HepG2 (cell line): ENCODE data around the gene ARCN1. TPM values are rescaled to one million over a fixed set of nuclear protein-coding genes. Genes with fewer than 3 reads are reported as not detected.

Experiments used
- ELF1 ChIP-seq: sonication (generic); formaldehyde crosslinking; IDR thresholded peaks from 2 replicates; pipeline ENCODE4 v1.4.0; 2020; ENCODE audit warnings: missing genetic modification reagents
- GZF1 ChIP-seq: sonication (generic); formaldehyde crosslinking; IDR thresholded peaks from 2 replicates; pipeline ENCODE4 v1.5.1; 2020; ENCODE audit warnings: mild to moderate bottlenecking, missing genetic modification reagents
- HNF4G ChIP-seq, 2 experiments: sonication (generic) in 1 of 2; formaldehyde crosslinking in 1 of 2; IDR thresholded peaks; 2 replicates each; pipeline versions ENCODE4 v1.4.0 to v1.6.1; 2011 to 2020; ENCODE audit warnings: borderline replicate concordance in 2 of 2, low read depth in 2 of 2, mild to moderate bottlenecking in 2 of 2, low read length in 1 of 2, missing genetic modification reagents in 1 of 2, moderate library complexity in 1 of 2
- JDP2 ChIP-seq: sonication (generic); formaldehyde crosslinking; IDR thresholded peaks from 2 replicates; pipeline ENCODE4 v1.8.1; 2022; ENCODE audit warnings: missing genetic modification reagents, borderline replicate concordance
- MIER2 ChIP-seq: IDR thresholded peaks from 2 replicates; pipeline ENCODE4 v1.6.1; 2016; ENCODE audit warnings: missing biosample characterization, missing genetic modification reagents
- ZNF333 ChIP-seq: sonication (generic); formaldehyde crosslinking; IDR thresholded peaks from 2 replicates; pipeline ENCODE4 v1.4.0; 2020; ENCODE audit warnings: mild to moderate bottlenecking, missing genetic modification reagents, borderline replicate concordance
- ZNF530 ChIP-seq: sonication (generic); formaldehyde crosslinking; IDR thresholded peaks from 2 replicates; pipeline ENCODE4 v1.5.0; 2020; ENCODE audit warnings: low read depth, mild to moderate bottlenecking, missing genetic modification reagents
- ZNF644 ChIP-seq: IDR thresholded peaks from 2 replicates; pipeline ENCODE4 v1.6.1; 2016; ENCODE audit warnings: low read depth
- ZNF737 ChIP-seq: sonication (generic); formaldehyde crosslinking; IDR thresholded peaks from 2 replicates; pipeline ENCODE4 v1.5.0; 2020; ENCODE audit warnings: missing genetic modification reagents, mild to moderate bottlenecking, borderline replicate concordance
- polyA plus RNA-seq, 8 experiments: library from polyadenylated mRNA; depleted of rRNA in 3 of 8; stranded (reverse) in 7 of 8; unstranded in 1 of 8; fragments of >200 nt; fragmentation: Illumina TruSeq in 4 of 8; extraction: Trizol in 4 of 8; gene quantifications; 2 replicates each; pipeline versions ENCODE4 v1.2.1 to v1.2.3, GENCODE V29; 2011 to 2016; ENCODE audit warnings: low read depth in 4 of 8, missing spikeins in 1 of 8, mixed read lengths in 1 of 8; ENCODE audit not compliant: insufficient read depth in 1 of 8
- total RNA-seq, 5 experiments: library from RNA; depleted of rRNA; stranded (reverse); fragments of >200 nt; fragmentation: Illumina TruSeq; extraction: Trizol; gene quantifications; 2 replicates each; pipeline ENCODE4 v1.2.3, GENCODE V29; 2016; ENCODE audit warnings: low read depth in 1 of 5
- TF ChIP-seq, protein P1 (sequence below): sonication (generic); formaldehyde crosslinking; IDR thresholded peaks from 2 replicates; pipeline ENCODE4 v1.9.0; 2022; ENCODE audit warnings: missing genetic modification reagents, mild to moderate bottlenecking, borderline replicate concordance
- TF ChIP-seq, protein P2 (sequence below), 2 experiments: sonication (generic) in 1 of 2; formaldehyde crosslinking in 1 of 2; IDR thresholded peaks; 2 replicates each; pipeline versions ENCODE4 v1.4.0 to v1.6.1; 2018 to 2020; ENCODE audit warnings: missing genetic modification reagents in 2 of 2, borderline replicate concordance in 1 of 2, low read depth in 1 of 2, mild to moderate bottlenecking in 1 of 2, missing biosample characterization in 1 of 2
- TF ChIP-seq, protein P3 (sequence below): IDR thresholded peaks from 2 replicates; pipeline ENCODE4 v1.6.1; 2016; ENCODE audit warnings: mild to moderate bottlenecking, missing biosample characterization, missing genetic modification reagents
- TF ChIP-seq, protein P4 (sequence below): sonication (generic); formaldehyde crosslinking; IDR thresholded peaks from 2 replicates; pipeline ENCODE4 v1.4.0; 2020; ENCODE audit warnings: missing genetic modification reagents
- TF ChIP-seq, protein P5 (sequence below): IDR thresholded peaks from 2 replicates; pipeline ENCODE4 v1.6.1; 2016; ENCODE audit warnings: mild to moderate bottlenecking
- TF ChIP-seq, protein P6 (sequence below): sonication (generic); formaldehyde crosslinking; IDR thresholded peaks from 2 replicates; pipeline ENCODE4 v1.4.0; 2020; ENCODE audit warnings: missing genetic modification reagents, borderline replicate concordance

The ARCN1 gene
- total and polyA plus RNA-seq, 2 of the 13 experiments (the other 11 are each of a cell fraction or from before 2014, with no cell fraction given) = 148 to 200 TPM

DNA sequence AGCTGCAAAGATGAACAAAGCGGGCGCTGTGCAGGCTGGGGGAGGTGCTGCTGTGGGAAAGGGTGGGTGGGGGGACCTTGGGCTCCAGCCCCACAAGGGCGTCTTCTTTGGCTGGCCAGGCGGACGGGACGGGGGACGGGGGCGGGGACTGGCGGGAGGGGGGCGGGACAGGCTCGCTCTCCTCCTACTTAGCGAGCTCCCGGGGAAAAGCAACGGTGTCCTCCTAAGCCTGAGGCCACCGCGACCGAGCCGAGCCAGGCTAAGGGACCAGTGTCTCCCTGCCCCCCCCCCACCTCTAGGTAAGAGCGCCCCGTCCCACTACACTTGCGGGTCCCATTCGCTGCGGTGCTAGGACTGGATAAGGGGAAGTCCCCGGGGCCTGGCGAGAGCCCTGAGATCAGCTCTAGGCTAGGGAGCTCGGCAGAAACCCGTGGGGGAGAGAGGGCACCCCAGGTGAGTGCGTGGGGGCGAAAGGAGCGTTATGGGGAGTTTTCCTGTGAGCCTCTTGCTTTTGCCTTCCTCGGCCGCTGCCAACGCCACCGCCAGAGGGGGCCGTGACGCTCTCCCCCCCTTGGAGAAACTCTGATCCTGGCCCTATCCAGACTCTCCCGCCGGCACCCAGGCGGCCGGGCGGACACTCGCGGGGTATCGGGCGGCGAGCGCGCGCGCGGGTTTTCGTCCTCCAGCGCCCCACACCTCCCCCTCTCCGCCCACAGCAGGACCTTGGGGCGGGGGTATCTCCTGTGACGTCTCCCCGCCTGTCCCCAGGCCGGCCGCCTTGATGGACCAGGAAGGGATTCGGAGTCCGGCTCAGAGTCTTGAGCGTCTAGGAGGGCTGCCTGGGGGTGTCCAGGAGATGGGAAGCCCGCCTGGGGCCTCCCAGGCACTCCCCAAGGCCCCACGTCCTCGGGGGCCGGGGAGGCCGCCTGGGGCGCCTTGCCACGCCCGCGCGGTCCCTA is 35.5 kb downstream of the ARCN1 start, which contains the start of gene PHLDB1 (continued):
- TF ChIP-seq, protein P1, sequence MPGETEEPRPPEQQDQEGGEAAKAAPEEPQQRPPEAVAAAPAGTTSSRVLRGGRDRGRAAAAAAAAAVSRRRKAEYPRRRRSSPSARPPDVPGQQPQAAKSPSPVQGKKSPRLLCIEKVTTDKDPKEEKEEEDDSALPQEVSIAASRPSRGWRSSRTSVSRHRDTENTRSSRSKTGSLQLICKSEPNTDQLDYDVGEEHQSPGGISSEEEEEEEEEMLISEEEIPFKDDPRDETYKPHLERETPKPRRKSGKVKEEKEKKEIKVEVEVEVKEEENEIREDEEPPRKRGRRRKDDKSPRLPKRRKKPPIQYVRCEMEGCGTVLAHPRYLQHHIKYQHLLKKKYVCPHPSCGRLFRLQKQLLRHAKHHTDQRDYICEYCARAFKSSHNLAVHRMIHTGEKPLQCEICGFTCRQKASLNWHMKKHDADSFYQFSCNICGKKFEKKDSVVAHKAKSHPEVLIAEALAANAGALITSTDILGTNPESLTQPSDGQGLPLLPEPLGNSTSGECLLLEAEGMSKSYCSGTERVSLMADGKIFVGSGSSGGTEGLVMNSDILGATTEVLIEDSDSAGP = peak; percentile 53; the same call in 1 of the 2 replicates
- TF ChIP-seq ZNF737 (CRISPR knock-in tag) = no peak
- TF ChIP-seq, protein P2, sequence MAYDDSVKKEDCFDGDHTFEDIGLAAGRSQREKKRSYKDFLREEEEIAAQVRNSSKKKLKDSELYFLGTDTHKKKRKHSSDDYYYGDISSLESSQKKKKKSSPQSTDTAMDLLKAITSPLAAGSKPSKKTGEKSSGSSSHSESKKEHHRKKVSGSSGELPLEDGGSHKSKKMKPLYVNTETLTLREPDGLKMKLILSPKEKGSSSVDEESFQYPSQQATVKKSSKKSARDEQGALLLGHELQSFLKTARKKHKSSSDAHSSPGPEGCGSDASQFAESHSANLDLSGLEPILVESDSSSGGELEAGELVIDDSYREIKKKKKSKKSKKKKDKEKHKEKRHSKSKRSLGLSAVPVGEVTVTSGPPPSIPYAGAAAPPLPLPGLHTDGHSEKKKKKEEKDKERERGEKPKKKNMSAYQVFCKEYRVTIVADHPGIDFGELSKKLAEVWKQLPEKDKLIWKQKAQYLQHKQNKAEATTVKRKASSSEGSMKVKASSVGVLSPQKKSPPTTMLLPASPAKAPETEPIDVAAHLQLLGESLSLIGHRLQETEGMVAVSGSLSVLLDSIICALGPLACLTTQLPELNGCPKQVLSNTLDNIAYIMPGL (CRISPR knock-in tag; IDR thresholded peaks at IDR 0.05; ENCODE audit: borderline replicate concordance in 1 of 2, low read depth in 1 of 2) = peak; percentile 49 to 68; a peak in 3 of 4 replicates
- no peak for TF ChIP-seq ZNF333
- TF ChIP-seq ZNF644 (CRISPR knock-in tag) = no peak
- no peak for TF ChIP-seq MIER2 (CRISPR knock-in tag)
- TF ChIP-seq ELF1 (CRISPR knock-in tag) = no peak
- TF ChIP-seq, protein P3, sequence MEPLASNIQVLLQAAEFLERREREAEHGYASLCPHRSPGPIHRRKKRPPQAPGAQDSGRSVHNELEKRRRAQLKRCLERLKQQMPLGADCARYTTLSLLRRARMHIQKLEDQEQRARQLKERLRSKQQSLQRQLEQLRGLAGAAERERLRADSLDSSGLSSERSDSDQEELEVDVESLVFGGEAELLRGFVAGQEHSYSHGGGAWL (CRISPR knock-in tag) = no peak
- TF ChIP-seq ZNF530 (CRISPR knock-in tag) = no peak
- TF ChIP-seq, protein P4, sequence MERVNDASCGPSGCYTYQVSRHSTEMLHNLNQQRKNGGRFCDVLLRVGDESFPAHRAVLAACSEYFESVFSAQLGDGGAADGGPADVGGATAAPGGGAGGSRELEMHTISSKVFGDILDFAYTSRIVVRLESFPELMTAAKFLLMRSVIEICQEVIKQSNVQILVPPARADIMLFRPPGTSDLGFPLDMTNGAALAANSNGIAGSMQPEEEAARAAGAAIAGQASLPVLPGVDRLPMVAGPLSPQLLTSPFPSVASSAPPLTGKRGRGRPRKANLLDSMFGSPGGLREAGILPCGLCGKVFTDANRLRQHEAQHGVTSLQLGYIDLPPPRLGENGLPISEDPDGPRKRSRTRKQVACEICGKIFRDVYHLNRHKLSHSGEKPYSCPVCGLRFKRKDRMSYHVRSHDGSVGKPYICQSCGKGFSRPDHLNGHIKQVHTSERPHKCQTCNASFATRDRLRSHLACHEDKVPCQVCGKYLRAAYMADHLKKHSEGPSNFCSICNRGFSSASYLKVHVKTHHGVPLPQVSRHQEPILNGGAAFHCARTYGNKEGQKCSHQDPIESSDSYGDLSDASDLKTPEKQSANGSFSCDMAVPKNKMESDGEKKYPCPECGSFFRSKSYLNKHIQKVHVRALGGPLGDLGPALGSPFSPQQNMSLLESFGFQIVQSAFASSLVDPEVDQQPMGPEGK (CRISPR knock-in tag) = peak; percentile 91
- TF ChIP-seq, protein P5, sequence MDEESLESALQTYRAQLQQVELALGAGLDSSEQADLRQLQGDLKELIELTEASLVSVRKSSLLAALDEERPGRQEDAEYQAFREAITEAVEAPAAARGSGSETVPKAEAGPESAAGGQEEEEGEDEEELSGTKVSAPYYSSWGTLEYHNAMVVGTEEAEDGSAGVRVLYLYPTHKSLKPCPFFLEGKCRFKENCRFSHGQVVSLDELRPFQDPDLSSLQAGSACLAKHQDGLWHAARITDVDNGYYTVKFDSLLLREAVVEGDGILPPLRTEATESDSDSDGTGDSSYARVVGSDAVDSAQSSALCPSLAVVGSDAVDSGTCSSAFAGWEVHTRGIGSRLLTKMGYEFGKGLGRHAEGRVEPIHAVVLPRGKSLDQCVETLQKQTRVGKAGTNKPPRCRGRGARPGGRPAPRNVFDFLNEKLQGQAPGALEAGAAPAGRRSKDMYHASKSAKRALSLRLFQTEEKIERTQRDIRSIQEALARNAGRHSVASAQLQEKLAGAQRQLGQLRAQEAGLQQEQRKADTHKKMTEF (CRISPR knock-in tag) = no peak
- TF ChIP-seq GZF1 (CRISPR knock-in tag) = no peak
- TF ChIP-seq HNF4G (IDR thresholded peaks at IDR 0.05; ENCODE audit: borderline replicate concordance, low read depth, low read length) = no peak
- TF ChIP-seq HNF4G (CRISPR knock-in tag; IDR thresholded peaks at IDR 0.05; ENCODE audit: borderline replicate concordance, low read depth) = no peak
- TF ChIP-seq, protein P6, sequence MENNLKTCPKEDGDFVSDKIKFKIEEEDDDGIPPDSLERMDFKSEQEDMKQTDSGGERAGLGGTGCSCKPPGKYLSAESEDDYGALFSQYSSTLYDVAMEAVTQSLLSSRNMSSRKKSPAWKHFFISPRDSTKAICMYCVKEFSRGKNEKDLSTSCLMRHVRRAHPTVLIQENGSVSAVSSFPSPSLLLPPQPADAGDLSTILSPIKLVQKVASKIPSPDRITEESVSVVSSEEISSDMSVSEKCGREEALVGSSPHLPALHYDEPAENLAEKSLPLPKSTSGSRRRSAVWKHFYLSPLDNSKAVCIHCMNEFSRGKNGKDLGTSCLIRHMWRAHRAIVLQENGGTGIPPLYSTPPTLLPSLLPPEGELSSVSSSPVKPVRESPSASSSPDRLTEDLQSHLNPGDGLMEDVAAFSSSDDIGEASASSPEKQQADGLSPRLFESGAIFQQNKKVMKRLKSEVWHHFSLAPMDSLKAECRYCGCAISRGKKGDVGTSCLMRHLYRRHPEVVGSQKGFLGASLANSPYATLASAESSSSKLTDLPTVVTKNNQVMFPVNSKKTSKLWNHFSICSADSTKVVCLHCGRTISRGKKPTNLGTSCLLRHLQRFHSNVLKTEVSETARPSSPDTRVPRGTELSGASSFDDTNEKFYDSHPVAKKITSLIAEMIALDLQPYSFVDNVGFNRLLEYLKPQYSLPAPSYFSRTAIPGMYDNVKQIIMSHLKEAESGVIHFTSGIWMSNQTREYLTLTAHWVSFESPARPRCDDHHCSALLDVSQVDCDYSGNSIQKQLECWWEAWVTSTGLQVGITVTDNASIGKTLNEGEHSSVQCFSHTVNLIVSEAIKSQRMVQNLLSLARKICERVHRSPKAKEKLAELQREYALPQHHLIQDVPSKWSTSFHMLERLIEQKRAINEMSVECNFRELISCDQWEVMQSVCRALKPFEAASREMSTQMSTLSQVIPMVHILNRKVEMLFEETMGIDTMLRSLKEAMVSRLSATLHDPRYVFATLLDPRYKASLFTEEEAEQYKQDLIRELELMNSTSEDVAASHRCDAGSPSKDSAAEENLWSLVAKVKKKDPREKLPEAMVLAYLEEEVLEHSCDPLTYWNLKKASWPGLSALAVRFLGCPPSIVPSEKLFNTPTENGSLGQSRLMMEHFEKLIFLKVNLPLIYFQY (CRISPR knock-in tag) = no peak
- no peak for TF ChIP-seq JDP2 (CRISPR knock-in tag)
